Kidney (tissue), 14 donors: Measurements from ENCODE around the gene SLC45A1. TPM values are rescaled to one million over a fixed set of nuclear protein-coding genes. Genes with fewer than 3 reads are reported as not detected.

Experiments
- DNase-seq, 5 donors: peaks; one replicate each; pipeline ENCODE4 v3.0.0-alpha.2; 2013 to 2020
- FAIRE-seq: peaks from 2 replicates; lab custom pipeline; 2012; peaks lifted over from hg19 to GRCh38; lab: Jason Lieb, UNC
- H3K27ac ChIP-seq, 2 donors: one replicate each; pipeline ENCODE4 v1.7.0; 2013; ENCODE audit warnings: low read depth in 2 of 2, low read length in 2 of 2, inconsistent platforms in 1 of 2
- H3K27me3 ChIP-seq: one replicate; pipeline ENCODE4 v1.7.1; 2013; ENCODE audit warnings: low read length, inconsistent platforms; ENCODE audit not compliant: control insufficient read depth, insufficient read depth
- H3K36me3 ChIP-seq, 3 donors: one replicate each; pipeline versions ENCODE4 v1.7.0 to v1.7.1; 2013; ENCODE audit warnings: low read length in 3 of 3, control low read depth in 1 of 3, inconsistent platforms in 1 of 3; ENCODE audit not compliant: insufficient read depth in 3 of 3, control insufficient read depth in 2 of 3
- H3K4me1 ChIP-seq, 3 donors: one replicate each; pipeline versions ENCODE4 v1.7.0 to v1.7.1; 2013; ENCODE audit warnings: low read length in 3 of 3, inconsistent platforms in 1 of 3, low read depth in 1 of 3; ENCODE audit not compliant: control insufficient read depth in 2 of 3, insufficient read depth in 2 of 3
- H3K4me3 ChIP-seq, 3 donors: one replicate each; pipeline versions ENCODE4 v1.7.0 to v1.8.1; 2013; ENCODE audit warnings: low read length in 3 of 3, control low read depth in 1 of 3, inconsistent platforms in 1 of 3
- H3K9ac ChIP-seq, 3 donors: one replicate each; pipeline versions ENCODE4 v1.7.0 to v1.7.1; 2013; ENCODE audit warnings: low read length in 3 of 3, control low read depth in 1 of 3, inconsistent platforms in 1 of 3
- H3K9me3 ChIP-seq, 3 donors: one replicate each; pipeline versions ENCODE4 v1.7.0 to v1.7.1; 2013; ENCODE audit warnings: low read length in 3 of 3, control low read depth in 1 of 3, inconsistent platforms in 1 of 3; ENCODE audit not compliant: control insufficient read depth in 2 of 3, insufficient read depth in 1 of 3
- CTCF ChIP-seq: IDR thresholded peaks from 3 replicates; pipeline ENCODE4 v1.5.1; 2012; ENCODE audit warnings: mild to moderate bottlenecking, moderate library complexity, borderline replicate concordance; ENCODE audit not compliant: insufficient read depth; ENCODE audit errors: extremely low read depth
- intact Hi-C: fragments of 100-400 bp; cut with DNase I; formaldehyde crosslinking; loops from one replicate; pipeline ENCODE4 v1.11.1; 2022
- polyA plus RNA-seq: library from polyadenylated mRNA; stranded (reverse); fragments of 350-450 nt; fragmentation: Illumina TruSeq; extraction: RNeasy Lipid Tissue Mini Kit (QIAGEN cat#74804); gene quantifications from one replicate; pipeline ENCODE4 v1.2.3, GENCODE V29; 2014; ENCODE audit warnings: low read depth, low replicate concordance; ENCODE audit not compliant: insufficient read depth
- total RNA-seq: library from RNA; stranded (reverse); fragmentation: NEBNext Ultra II Directional; extraction: Animal tissue kit (Norgen Biotek cat#: 25700); gene quantifications from one replicate; pipeline ENCODE4 v1.2.1, GENCODE V29; 2021
- donor health status: control.
- donor health status: control.
- donor health status: control.
- donor health status: control.
- donor health status: control.
- donor health status: DM: yes; HTN: yes; CAD: no.
- donor health status: Normal renal cell carcinoma (clear cell type).

Gene SLC45A1
- total and polyA plus RNA-seq, 2 donors from 2014 or later: 1.8 to 9.2 TPM

- Histone ChIP-seq H3K36me3 (peaks cover 0 to 4% (median 0%) of the 10 kb centered on the region in 3 donors), H3K27me3 (no peaks in the 10 kb centered on the region), H3K27ac (peak overlapping the region; percentile 73 to 82), H3K9ac (peak overlapping the region in 2 of 3 donors; percentile 37 to 70), H3K9me3 (no peaks in the 10 kb centered on the region), H3K4me3 (peak overlapping the region in 1 of 3 donors; percentile 42), H3K4me1 (peaks cover 10 to 56% (median 55%) of the 10 kb centered on the region in 3 donors)
- no peak for FAIRE-seq
- intact Hi-C loops: no loop called here
- no peak for TF ChIP-seq CTCF
- no peak for DNase-seq
Observed at GRCh38 chr1:8373125-8373524, 55.2 kb downstream of the SLC45A1 start.

- Histone ChIP-seq H3K9ac (peak overlapping the region in 2 of 3 donors; percentile 37 to 70), H3K4me3 (peak overlapping the region in 2 of 3 donors; percentile 19 to 42), H3K36me3 (peaks cover 0 to 9% (median 0%) of the 10 kb centered on the region in 3 donors), H3K27ac (peak overlapping the region; percentile 73 to 82), H3K27me3 (no peaks in the 10 kb centered on the region), H3K9me3 (no peaks in the 10 kb centered on the region), H3K4me1 (peaks cover 10 to 62% (median 55%) of the 10 kb centered on the region in 3 donors)
- DNase-seq: peak; percentile 70 to 87 (median 81)
- no peak for TF ChIP-seq CTCF
- intact Hi-C loops: no loop called here
- FAIRE-seq: no peak
Observed at GRCh38 chr1:8373581-8374241, 55.8 kb downstream of the SLC45A1 start.

DNA sequence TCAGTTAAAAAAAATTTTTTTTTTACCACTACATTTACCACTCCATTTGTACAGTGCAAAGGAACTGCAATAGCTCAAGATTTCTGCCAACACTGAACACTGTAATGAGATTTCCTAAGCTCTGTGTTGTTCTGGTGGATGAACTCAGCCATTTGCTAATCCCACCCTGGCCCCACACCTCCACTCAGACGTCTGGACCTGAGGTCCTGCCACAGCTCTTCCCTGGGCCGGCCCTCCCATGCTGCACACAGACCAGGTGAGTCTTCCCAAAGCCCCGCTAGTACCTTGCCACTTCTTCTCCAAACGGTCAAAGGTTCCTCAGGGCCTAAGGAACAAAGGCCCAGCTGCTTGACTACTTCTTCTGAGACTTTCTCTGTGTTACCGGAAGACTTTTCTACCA is 56.4 kb downstream of the SLC45A1 start:
- no peaks in the 10 kb centered on the region for H3K9me3 ChIP-seq
- H3K36me3 ChIP-seq: peaks cover 0 to 9% (median 0%) of the 10 kb centered on the region in 3 donors
- no peak for TF ChIP-seq CTCF
- FAIRE-seq: no peak
- H3K4me3 ChIP-seq: peak overlapping the region in 1 of 3 donors; percentile 4
- peak in 1 of 5 donors; percentile 44 for DNase-seq
- intact Hi-C loops: no loop called here
- peaks cover 10 to 64% (median 57%) of the 10 kb centered on the region in 3 donors for H3K4me1 ChIP-seq
- H3K27ac ChIP-seq: peak overlapping the region; percentile 63 to 86
- no peaks in the 10 kb centered on the region for H3K27me3 ChIP-seq
- peak overlapping the region in 2 of 3 donors; percentile 20 to 37 for H3K9ac ChIP-seq
